ENCODE measurements around the gene ZDHHC3.

DNA sequence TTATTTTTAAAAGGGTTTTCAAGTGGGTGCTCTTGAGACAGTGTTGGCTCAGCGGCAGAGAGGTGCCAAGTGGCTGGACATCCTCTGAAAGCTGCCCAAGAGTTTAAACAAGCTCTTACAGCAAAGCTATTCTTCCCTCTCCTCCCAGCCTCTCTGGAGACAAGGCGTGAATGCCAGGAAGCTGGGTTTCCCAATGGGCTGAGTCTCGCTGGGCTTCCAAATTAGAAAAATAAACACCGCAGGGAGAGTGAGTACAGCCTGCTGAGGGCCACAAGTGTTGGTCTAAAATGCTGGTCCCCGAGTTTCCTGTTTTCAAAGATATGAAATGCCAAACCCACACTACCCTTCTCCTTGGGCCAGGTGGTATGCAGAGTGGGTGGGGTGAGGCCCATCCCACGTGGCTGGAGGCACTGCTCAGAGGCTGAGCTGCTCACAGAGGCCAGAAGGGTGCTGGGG, 36.4 kb downstream of the ZDHHC3 start:
- TF ChIP-seq, protein P1, sequence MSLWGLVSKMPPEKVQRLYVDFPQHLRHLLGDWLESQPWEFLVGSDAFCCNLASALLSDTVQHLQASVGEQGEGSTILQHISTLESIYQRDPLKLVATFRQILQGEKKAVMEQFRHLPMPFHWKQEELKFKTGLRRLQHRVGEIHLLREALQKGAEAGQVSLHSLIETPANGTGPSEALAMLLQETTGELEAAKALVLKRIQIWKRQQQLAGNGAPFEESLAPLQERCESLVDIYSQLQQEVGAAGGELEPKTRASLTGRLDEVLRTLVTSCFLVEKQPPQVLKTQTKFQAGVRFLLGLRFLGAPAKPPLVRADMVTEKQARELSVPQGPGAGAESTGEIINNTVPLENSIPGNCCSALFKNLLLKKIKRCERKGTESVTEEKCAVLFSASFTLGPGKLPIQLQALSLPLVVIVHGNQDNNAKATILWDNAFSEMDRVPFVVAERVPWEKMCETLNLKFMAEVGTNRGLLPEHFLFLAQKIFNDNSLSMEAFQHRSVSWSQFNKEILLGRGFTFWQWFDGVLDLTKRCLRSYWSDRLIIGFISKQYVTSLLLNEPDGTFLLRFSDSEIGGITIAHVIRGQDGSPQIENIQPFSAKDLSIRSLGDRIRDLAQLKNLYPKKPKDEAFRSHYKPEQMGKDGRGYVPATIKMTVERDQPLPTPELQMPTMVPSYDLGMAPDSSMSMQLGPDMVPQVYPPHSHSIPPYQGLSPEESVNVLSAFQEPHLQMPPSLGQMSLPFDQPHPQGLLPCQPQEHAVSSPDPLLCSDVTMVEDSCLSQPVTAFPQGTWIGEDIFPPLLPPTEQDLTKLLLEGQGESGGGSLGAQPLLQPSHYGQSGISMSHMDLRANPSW (CRISPR knock-in tag; conservative IDR thresholded peaks at IDR 0.05; ENCODE audit: low read depth), result no peak
- TF ChIP-seq, protein P2, sequence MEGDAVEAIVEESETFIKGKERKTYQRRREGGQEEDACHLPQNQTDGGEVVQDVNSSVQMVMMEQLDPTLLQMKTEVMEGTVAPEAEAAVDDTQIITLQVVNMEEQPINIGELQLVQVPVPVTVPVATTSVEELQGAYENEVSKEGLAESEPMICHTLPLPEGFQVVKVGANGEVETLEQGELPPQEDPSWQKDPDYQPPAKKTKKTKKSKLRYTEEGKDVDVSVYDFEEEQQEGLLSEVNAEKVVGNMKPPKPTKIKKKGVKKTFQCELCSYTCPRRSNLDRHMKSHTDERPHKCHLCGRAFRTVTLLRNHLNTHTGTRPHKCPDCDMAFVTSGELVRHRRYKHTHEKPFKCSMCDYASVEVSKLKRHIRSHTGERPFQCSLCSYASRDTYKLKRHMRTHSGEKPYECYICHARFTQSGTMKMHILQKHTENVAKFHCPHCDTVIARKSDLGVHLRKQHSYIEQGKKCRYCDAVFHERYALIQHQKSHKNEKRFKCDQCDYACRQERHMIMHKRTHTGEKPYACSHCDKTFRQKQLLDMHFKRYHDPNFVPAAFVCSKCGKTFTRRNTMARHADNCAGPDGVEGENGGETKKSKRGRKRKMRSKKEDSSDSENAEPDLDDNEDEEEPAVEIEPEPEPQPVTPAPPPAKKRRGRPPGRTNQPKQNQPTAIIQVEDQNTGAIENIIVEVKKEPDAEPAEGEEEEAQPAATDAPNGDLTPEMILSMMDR (IDR thresholded peaks at IDR 0.05), result no peak
- TF ChIP-seq, protein P3, sequence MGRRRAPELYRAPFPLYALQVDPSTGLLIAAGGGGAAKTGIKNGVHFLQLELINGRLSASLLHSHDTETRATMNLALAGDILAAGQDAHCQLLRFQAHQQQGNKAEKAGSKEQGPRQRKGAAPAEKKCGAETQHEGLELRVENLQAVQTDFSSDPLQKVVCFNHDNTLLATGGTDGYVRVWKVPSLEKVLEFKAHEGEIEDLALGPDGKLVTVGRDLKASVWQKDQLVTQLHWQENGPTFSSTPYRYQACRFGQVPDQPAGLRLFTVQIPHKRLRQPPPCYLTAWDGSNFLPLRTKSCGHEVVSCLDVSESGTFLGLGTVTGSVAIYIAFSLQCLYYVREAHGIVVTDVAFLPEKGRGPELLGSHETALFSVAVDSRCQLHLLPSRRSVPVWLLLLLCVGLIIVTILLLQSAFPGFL (CRISPR knock-in tag; IDR thresholded peaks at IDR 0.05; ENCODE audit: borderline replicate concordance), result no peak
- TF ChIP-seq FOXP1 (CRISPR knock-in tag; IDR thresholded peaks at IDR 0.05; ENCODE audit: borderline replicate concordance), result no peak
- TF ChIP-seq, protein P4, sequence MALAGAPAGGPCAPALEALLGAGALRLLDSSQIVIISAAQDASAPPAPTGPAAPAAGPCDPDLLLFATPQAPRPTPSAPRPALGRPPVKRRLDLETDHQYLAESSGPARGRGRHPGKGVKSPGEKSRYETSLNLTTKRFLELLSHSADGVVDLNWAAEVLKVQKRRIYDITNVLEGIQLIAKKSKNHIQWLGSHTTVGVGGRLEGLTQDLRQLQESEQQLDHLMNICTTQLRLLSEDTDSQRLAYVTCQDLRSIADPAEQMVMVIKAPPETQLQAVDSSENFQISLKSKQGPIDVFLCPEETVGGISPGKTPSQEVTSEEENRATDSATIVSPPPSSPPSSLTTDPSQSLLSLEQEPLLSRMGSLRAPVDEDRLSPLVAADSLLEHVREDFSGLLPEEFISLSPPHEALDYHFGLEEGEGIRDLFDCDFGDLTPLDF (CRISPR knock-in tag; IDR thresholded peaks at IDR 0.05), result no peak
- TF ChIP-seq, protein P5, sequence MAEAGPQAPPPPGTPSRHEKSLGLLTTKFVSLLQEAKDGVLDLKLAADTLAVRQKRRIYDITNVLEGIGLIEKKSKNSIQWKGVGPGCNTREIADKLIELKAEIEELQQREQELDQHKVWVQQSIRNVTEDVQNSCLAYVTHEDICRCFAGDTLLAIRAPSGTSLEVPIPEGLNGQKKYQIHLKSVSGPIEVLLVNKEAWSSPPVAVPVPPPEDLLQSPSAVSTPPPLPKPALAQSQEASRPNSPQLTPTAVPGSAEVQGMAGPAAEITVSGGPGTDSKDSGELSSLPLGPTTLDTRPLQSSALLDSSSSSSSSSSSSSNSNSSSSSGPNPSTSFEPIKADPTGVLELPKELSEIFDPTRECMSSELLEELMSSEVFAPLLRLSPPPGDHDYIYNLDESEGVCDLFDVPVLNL (CRISPR knock-in tag; IDR thresholded peaks at IDR 0.05; ENCODE audit: borderline replicate concordance, low read depth), result no peak
- TF ChIP-seq CREB1 (CRISPR knock-in tag; IDR thresholded peaks at IDR 0.05), result no peak
- TF ChIP-seq NR3C1 (CRISPR knock-in tag; conservative IDR thresholded peaks at IDR 0.05; ENCODE audit: low read depth), result no peak
